GM18507 (cell line): Measurements from ENCODE around the gene COL7A1.

Experiments used
- DNase-seq: peaks from one replicate; pipeline ENCODE4 v3.0.0; 2011; ENCODE audit warnings: low read depth; ENCODE audit not compliant: insufficient read length; ENCODE audit errors: extremely low spot score
- FAIRE-seq: peaks from 2 replicates; lab custom pipeline; 2011; peaks lifted over from hg19 to GRCh38; lab: Jason Lieb, UNC

COL7A1 gene

GRCh38 chr3:48567090-48567489 is 28.0 kb downstream of the COL7A1 start:
- FAIRE-seq (no peak), DNase-seq (no peak)

GRCh38 chr3:48566401-48566760 is 28.7 kb downstream of the COL7A1 start:
- FAIRE-seq (no peak), DNase-seq (no peak)

GRCh38 chr3:48565591-48566400 is 29.3 kb downstream of the COL7A1 start:
- DNase-seq (no peak), FAIRE-seq (no peak)

- DNase-seq = no peak
- no peak for FAIRE-seq
Measured at GRCh38 chr3:48565186-48565585, 29.9 kb downstream of the COL7A1 start.

DNA sequence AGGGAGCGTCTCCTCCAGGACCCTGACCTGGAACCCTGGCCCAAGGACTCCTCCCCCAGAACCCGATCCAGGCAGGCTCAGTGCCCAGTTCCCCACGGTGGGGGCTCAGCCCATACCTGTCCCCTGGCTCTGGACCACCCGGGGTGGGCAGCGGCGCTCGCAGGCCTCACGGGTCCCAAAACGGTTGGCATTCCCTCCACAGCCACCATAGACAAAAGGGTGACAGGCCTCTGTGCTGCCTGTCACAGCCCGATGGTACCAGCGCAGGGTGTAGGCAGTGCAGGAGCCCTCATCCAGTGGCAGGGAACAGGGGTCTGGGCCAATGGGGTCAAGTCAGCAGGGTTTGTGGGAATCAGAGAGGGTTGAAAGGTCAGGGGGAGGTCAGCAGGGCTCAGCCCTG is 30.5 kb downstream of the COL7A1 start:
- DNase-seq (no peak), FAIRE-seq (no peak)

DNA sequence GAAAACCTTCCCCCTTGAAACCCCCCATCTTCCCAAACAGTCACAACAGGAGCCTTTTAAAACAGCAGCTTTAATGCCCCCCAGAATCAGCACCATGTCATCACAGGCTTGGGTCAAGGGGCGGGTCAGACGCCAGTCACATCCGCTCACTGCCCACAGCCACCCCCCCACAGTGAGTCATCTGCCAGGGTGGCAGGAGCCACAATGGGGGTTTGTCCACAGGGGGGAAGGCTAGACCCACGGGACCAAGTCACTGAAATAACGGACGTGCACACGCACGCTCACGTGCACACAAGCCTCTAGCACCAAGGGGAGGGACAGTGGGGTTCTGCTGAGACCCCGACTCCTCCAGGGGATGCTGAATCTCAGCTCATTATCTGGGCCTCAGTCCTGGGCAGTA is 31.1 kb downstream of the COL7A1 start:
- FAIRE-seq = no peak

GRCh38 chr3:48563382-48563918 is 31.7 kb downstream of the COL7A1 start, which contains the start of gene UCN2:
TSS of gene UCN2 (minus strand) at chr3:48563781. CDS start at chr3:48563124, 657 bp downstream.
- no peak for FAIRE-seq
- no peak for DNase-seq

More for the DNA sequence above, 31.1 kb downstream of the COL7A1 start:
- DNase-seq = no peak

- FAIRE-seq = no peak
Measured at GRCh38 chr3:48562367-48563095, 32.6 kb downstream of the COL7A1 start.

DNA sequence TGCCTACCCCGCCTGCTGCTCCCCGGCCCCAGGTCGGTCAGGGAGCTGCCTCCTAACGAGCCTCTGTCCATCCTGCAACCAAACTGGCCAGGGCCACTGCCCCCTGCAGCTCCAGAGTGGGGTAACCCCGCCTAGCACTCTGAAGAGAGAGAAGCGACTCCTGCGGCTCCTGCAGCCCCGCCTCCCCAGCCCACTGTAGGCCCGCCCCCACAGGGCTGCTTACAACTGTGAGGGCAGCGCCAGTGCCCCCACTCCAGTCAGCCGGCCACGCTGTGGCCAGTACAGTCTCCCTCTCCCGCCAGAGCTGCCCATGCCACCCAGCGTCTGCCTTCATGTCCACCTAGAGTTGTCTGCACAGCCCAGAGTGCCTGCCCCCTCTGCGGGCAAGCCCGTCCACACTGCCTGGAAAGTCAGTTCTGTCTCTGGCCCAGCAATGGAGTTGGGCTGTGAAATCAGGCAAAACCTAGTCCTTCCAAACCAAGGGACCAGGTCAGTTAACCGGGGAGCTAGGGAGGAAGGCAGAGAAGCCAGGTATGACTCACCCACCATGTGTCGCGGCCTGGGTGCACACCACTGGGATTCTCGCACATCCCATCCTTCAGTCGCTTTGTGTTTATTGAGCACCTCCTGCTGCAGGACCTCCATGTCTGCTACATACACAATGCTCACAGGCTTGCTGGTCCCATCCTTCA is 33.9 kb downstream of the COL7A1 start:
- FAIRE-seq (no peak), DNase-seq (no peak)

More at GRCh38 chr3:48562367-48563095, 32.6 kb downstream of the COL7A1 start:
- no peak for DNase-seq

DNA sequence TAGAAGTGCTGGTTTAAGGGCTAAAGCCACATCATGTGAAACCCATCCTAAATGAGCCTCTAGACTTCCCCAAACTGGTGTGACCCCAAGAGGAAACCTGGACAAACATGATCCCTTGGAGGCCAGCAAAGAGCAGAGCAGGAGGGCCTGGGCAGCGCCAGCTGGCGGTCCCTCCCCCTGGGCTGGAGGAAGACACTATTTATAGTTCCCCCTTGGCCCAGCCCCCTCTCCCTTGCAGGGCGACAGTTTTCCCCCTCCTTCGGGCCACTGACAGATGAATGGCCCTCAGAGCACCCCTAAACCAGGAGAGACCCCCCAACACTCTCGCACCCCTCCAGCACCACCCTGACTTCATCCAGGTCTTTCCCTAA is 34.5 kb downstream of the COL7A1 start:
- no peak for FAIRE-seq

DNA sequence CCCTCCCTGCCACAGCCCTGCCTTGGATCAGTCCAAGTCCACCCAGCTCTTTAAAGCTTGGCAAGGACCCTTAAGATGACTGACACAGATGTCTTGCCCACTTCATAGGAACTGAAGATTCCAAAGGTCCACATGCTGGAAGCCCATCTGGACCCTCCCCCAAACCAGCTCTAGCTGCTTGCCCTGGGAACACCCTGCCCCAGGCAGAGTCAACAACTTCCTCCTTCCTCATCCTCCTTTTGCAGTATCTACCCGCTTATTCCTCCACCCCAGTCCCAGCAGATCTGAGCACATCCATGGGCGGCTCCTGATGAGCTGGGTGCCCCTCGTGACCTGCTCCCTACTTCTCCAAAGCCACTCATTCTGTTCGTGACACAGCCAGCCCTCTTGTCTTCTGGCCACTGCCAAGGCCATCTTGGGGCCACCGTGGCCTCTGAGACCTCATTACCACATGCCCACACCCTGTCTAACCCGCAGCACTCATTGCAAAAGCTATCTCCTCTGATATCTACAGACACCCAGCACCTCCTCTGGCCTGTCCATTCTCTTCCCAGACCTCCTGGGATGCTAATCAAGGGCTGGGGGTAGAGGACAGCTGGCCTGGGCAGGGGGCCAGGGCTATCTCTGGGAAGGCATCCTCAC is 36.5 kb downstream of the COL7A1 start:
- no peak for FAIRE-seq
- no peak for DNase-seq

More for the DNA sequence above, 34.5 kb downstream of the COL7A1 start:
- DNase-seq = no peak

DNA sequence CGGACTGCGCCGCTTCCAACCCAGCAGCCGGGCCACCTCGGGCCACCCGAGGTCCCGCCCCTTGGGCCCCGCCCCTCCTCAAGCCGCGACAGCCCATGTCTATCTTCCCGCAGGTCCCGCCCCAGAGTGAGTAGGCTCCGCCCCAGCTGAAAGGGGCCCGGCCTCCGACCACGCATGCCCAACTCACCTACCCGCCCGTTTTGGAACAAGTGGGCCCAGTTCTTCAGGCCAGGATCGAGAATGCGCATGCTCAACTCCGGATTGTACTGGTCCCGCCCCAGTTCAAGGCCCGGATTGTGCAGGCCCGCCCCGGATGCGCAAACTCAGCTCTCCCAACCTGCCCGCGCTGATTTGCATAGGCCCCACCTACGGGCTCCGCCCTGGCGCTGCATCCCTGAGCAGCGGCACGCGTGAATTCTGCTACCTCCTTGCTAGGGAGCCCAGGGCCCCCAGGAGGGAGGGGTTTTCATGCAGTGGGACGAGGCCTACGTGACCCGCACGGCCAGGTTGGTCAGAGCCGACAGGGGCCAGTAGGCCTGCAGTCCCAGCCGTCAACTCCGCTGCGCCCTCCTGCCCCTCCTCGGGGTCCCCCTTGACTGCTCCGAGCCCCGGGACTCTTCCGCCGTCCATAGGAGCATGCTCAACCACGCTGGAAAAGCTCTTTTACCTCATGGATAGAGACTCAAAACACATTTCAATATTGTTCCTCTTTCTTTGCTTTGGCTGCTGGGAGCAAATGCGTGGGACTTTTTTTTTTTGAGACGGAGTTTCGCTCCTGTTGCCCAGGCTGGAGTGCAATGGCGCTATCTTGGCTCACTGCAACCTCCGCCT is 38.1 kb downstream of the COL7A1 start, which contains the start of gene PFKFB4:
TSS of gene PFKFB4 (minus strand) at position 8 of the 831 bp plus-strand sequence. CDS start 26 bp downstream, outside the sequence.
- FAIRE-seq (peak; percentile 99), DNase-seq (peak; percentile 95)

GRCh38 chr3:48555949-48556795 is 39.0 kb downstream of the COL7A1 start:
- DNase-seq (no peak), FAIRE-seq (no peak)

GRCh38 chr3:48555231-48555948 is 39.7 kb downstream of the COL7A1 start:
- FAIRE-seq (no peak), DNase-seq (no peak)

GRCh38 chr3:48553886-48554845 is 41.0 kb downstream of the COL7A1 start:
- DNase-seq (no peak), FAIRE-seq (no peak)

- FAIRE-seq = no peak
Measured at GRCh38 chr3:48553361-48553760, 41.8 kb downstream of the COL7A1 start.

More at GRCh38 chr3:48553361-48553760, 41.8 kb downstream of the COL7A1 start:
- DNase-seq = no peak
